ENCODE data around the gene PTDSS2.
"Not testable (repeated sequence)": the region's sequence is repeated elsewhere in the genome, so short reads cannot be mapped to it uniquely, and the experiment has no call there.

Gene PTDSS2

GRCh38 chr11:449889-450808 is at the start of gene PTDSS2:
PTDSS2 (plus strand) TSS chr11:450279; CDS start chr11:450456, 177 bp downstream.
- DNase-seq (ENCODE audit: low read depth, low spot score), result peak; percentile 95

GRCh38 chr11:401196-401595 is 48.9 kb upstream of the PTDSS2 start:
- DNase-seq (ENCODE audit: low read depth, low spot score), result not testable (repeated sequence)

- DNase-seq (ENCODE audit: low read depth, low spot score), result no peak
Observed at GRCh38 chr11:403021-403760, 46.9 kb upstream of the PTDSS2 start.

GRCh38 chr11:403761-404431 is 46.2 kb upstream of the PTDSS2 start:
- DNase-seq (ENCODE audit: low read depth, low spot score), result no peak

GRCh38 chr11:404551-405264 is 45.4 kb upstream of the PTDSS2 start:
- no peak for DNase-seq (ENCODE audit: low read depth, low spot score)

- DNase-seq (ENCODE audit: low read depth, low spot score), result no peak
Observed at GRCh38 chr11:405323-405953, 44.6 kb upstream of the PTDSS2 start.

- no peak for DNase-seq (ENCODE audit: low read depth, low spot score)
Observed at GRCh38 chr11:405954-406795, 43.9 kb upstream of the PTDSS2 start.

- DNase-seq (ENCODE audit: low read depth, low spot score), result no peak
Observed at GRCh38 chr11:406796-407650, 43.1 kb upstream of the PTDSS2 start.

- no peak for DNase-seq (ENCODE audit: low read depth, low spot score)
Observed at GRCh38 chr11:407651-408123, 42.4 kb upstream of the PTDSS2 start.

GRCh38 chr11:408154-409007 is 41.7 kb upstream of the PTDSS2 start:
- DNase-seq (ENCODE audit: low read depth, low spot score), result no peak

GRCh38 chr11:409008-409599 is 41.0 kb upstream of the PTDSS2 start:
- no peak for DNase-seq (ENCODE audit: low read depth, low spot score)

GRCh38 chr11:409600-410483 is 40.2 kb upstream of the PTDSS2 start:
- no peak for DNase-seq (ENCODE audit: low read depth, low spot score)

GRCh38 chr11:410711-411110 is 39.4 kb upstream of the PTDSS2 start:
- not testable (repeated sequence) for DNase-seq (ENCODE audit: low read depth, low spot score)

- DNase-seq (ENCODE audit: low read depth, low spot score), result not testable (repeated sequence)
Observed at GRCh38 chr11:411520-411919, 38.6 kb upstream of the PTDSS2 start.

- no peak for DNase-seq (ENCODE audit: low read depth, low spot score)
Observed at GRCh38 chr11:412641-413119, 37.4 kb upstream of the PTDSS2 start.
